B cell (primary cell): ENCODE data around the gene RAP1GAP. TPM values are rescaled to one million over a fixed set of nuclear protein-coding genes. Genes with fewer than 3 reads are reported as not detected.

Experiments used
- ATAC-seq: fragments of 200-7000 bp; cut with Tn5 transposase; one replicate; pipeline ENCODE4 v1.10.0; 2021; ENCODE audit warnings: low read depth, mild to moderate bottlenecking, moderate number of reproducible peaks, moderate library complexity
- CTCF ChIA-PET: fragments of 350-600 bp; sonication (Branson Sonifier 250); formaldehyde crosslinking; loops from one replicate; lab custom pipeline; 2021; ENCODE audit warnings: antibody characterized with exemption, inconsistent platforms; lab: Charles Lee
- POLR2A ChIA-PET: fragments of 350-600 bp; sonication (Branson Sonifier 250); formaldehyde crosslinking; loops from one replicate; lab custom pipeline; 2021; ENCODE audit warnings: antibody characterized with exemption; lab: Charles Lee
- DNase-seq: peaks from one replicate; pipeline ENCODE4 v3.0.0; 2013
- H2AFZ ChIP-seq: 2 replicates; pipeline ENCODE4 v1.6.1; 2012; ENCODE audit warnings: mild to moderate bottlenecking, low read depth, low read length; ENCODE audit not compliant: insufficient read depth, poor library complexity, severe bottlenecking
- H3K27ac ChIP-seq, 2 donors: 1 replicate in 1 of 2; 2 replicates in 1 of 2; pipeline ENCODE4 v1.5.1; 2012 to 2013; ENCODE audit warnings: low read length in 2 of 2, mild to moderate bottlenecking in 2 of 2, moderate library complexity in 1 of 2
- H3K27me3 ChIP-seq, 4 experiments: fragments of 200-600 bp in 1 of 4; sonication (generic) in 1 of 4; replicated peaks in 1 of 4; 1 replicate in 2 of 4; 2 replicates in 2 of 4; pipeline versions ENCODE4 v1.6.1 to v1.7.0; 2013 to 2016; ENCODE audit warnings: low read length in 3 of 4, mild to moderate bottlenecking in 2 of 4, mixed read lengths in 1 of 4, moderate library complexity in 1 of 4; ENCODE audit not compliant: insufficient read depth in 4 of 4, control insufficient read depth in 3 of 4; ENCODE audit errors: control extremely low read depth in 1 of 4
- H3K36me3 ChIP-seq, 2 experiments: replicated peaks in 1 of 2; 1 replicate in 1 of 2; 2 replicates in 1 of 2; pipeline versions ENCODE4 v1.6.1 to v1.7.1; 2013; ENCODE audit warnings: low read length in 1 of 2; ENCODE audit not compliant: insufficient read depth in 2 of 2, control insufficient read depth in 1 of 2; ENCODE audit errors: control extremely low read depth in 1 of 2, extremely low read depth in 1 of 2
- H3K4me1 ChIP-seq, 2 donors: fragments of 200-600 bp in 1 of 2; sonication (generic) in 1 of 2; 1 replicate in 1 of 2; 2 replicates in 1 of 2; pipeline versions ENCODE4 v1.5.1 to v1.6.1; 2013 to 2017; ENCODE audit warnings: low read length in 2 of 2; ENCODE audit not compliant: control insufficient read depth in 2 of 2, insufficient read depth in 2 of 2
- H3K4me2 ChIP-seq: replicated peaks from 2 replicates; pipeline ENCODE3; 2012; ENCODE audit warnings: mild to moderate bottlenecking, low read depth, low read length; ENCODE audit not compliant: poor library complexity, severe bottlenecking
- H3K4me3 ChIP-seq, 5 experiments: fragments of 200-600 bp in 1 of 5; sonication (generic) in 1 of 5; 1 replicate in 3 of 5; 2 replicates in 2 of 5; pipeline versions ENCODE4 v1.5.1 to v1.7.0; 2011 to 2016; ENCODE audit warnings: low read length in 4 of 5, mild to moderate bottlenecking in 4 of 5, low read depth in 2 of 5, control low read depth in 1 of 5, moderate library complexity in 1 of 5; ENCODE audit not compliant: insufficient read depth in 1 of 5; ENCODE audit errors: control extremely low read depth in 1 of 5, extremely low read depth in 1 of 5
- H3K79me2 ChIP-seq: fragments of 200-600 bp; sonication (generic); one replicate; pipeline ENCODE4 v1.6.0; 2016; ENCODE audit warnings: low read length; ENCODE audit not compliant: control insufficient read depth, insufficient read depth
- H3K9ac ChIP-seq: fragments of 200-600 bp; sonication (generic); 2 replicates; pipeline ENCODE4 v1.6.1; 2017; ENCODE audit warnings: mild to moderate bottlenecking, low read length, moderate library complexity
- H3K9me3 ChIP-seq, 3 donors: one replicate each; pipeline versions ENCODE4 v1.6.1 to v1.7.1; 2013; ENCODE audit warnings: low read length in 2 of 3; ENCODE audit not compliant: control insufficient read depth in 2 of 3, insufficient read depth in 1 of 3; ENCODE audit errors: control extremely low read depth in 1 of 3
- H4K20me1 ChIP-seq: 2 replicates; pipeline ENCODE4 v1.6.0; 2012; ENCODE audit warnings: mild to moderate bottlenecking, low read length; ENCODE audit not compliant: insufficient read depth, control insufficient read depth, poor library complexity, severe bottlenecking
- H3K27ac Mint-ChIP-seq: one replicate; pipeline ENCODE4 v1.8.0; 2021; ENCODE audit warnings: mixed read lengths
- H3K27me3 Mint-ChIP-seq: one replicate; pipeline ENCODE4 v1.8.0; 2021; ENCODE audit warnings: mixed read lengths
- H3K4me1 Mint-ChIP-seq: one replicate; pipeline ENCODE4 v1.8.0; 2021; ENCODE audit warnings: mixed read lengths
- H3K4me3 Mint-ChIP-seq: one replicate; pipeline ENCODE4 v1.8.0; 2021; ENCODE audit warnings: mixed read lengths
- H3K9me3 Mint-ChIP-seq: one replicate; pipeline ENCODE4 v1.8.0; 2022; ENCODE audit warnings: mixed read lengths; ENCODE audit not compliant: insufficient read depth
- EZH2 ChIP-seq: IDR thresholded peaks from 2 replicates; pipeline ENCODE4 v1.6.1; 2012; ENCODE audit warnings: borderline replicate concordance, low read depth, mild to moderate bottlenecking, moderate library complexity, low read length; ENCODE audit not compliant: insufficient read depth, poor library complexity, severe bottlenecking
- WGBS: methylation state at CpG from one replicate; pipeline ENCODE4 v1.1.5; 2013; ENCODE audit warnings: missing lambda C conversion rate; ENCODE audit not compliant: insufficient coverage; 5-methylcytosine and 5-hydroxymethylcytosine counted together
- intact Hi-C: fragments of 100-400 bp; cut with micrococcal nuclease; formaldehyde crosslinking; loops from one replicate; pipeline ENCODE4 v1.10.0; 2022
- polyA plus RNA-seq: library from polyadenylated mRNA; depleted of rRNA; stranded (reverse); fragments of >200 nt; gene quantifications from 2 replicates; pipeline ENCODE4 v1.2.3, GENCODE V29; 2012
- total RNA-seq, 2 donors: library from RNA; stranded (reverse); fragments of 120-200 nt in 1 of 2; gene quantifications; 1 replicate in 1 of 2; 2 replicates in 1 of 2; pipeline versions ENCODE4 v1.2.3 to v1.2.4, GENCODE V29; 2013 to 2022
- TF ChIP-seq, protein P1 (sequence below): fragments of 200-600 bp; IDR thresholded peaks from one replicate; pipeline ENCODE4 v1.8.0; 2022; ENCODE audit warnings: antibody characterized with exemption, mild to moderate bottlenecking

RAP1GAP gene
- total and polyA plus RNA-seq, 2 donors (not counting 1 experiment from before 2014, with no cell fraction given), result 0.07 to 0.09 TPM

DNA sequence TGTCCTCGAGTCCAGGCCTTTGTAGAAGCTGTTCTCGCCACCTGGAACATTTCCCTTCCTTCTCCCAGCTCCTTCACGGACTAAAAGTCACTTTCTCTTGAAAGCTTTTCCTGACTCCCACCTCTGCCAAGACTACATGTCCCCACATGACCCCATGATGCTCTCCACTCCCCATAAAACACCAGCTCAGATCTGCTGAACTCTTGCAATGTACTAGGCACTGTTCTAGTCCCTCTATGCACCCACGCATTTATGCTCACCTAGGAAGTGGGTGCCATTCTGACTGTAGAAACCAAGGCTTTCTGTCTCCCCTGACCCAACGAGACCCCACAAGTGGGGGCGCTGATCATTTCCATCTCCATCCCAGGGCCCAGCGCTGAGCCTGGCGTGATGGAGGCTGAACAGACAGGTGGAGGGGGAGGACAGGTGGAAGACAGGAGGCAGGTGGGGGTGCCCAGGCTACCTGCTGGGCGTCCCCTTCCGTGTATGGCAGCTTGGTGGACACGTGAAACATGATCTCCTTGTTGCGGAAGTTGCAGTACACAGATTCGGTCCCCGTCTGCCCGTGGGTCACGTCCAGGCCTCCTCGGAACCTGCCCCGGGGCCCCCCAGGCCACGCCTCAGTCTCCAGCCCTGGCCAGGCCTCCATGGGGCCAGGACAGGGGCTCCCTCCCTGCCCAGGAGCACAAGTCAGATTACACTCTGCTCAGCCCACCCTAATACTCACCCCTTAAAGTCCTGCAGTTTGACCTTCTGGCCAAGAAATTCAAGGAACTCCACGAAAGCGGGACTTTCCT is 58.0 kb downstream of the RAP1GAP start:
- Histone ChIP-seq H3K79me2 (no peaks in the 10 kb centered on the region), H3K27ac (no peak overlapping the region), H3K9ac (no peak overlapping the region), H3K36me3 (no peaks in the 10 kb centered on the region), H3K9me3 (no peaks in the 10 kb centered on the region), H4K20me1 (no peaks in the 10 kb centered on the region), H3K4me1 (peaks cover 5 to 8% of the 10 kb centered on the region in 2 donors), H2AFZ (no peak overlapping the region), H3K27me3 (peaks cover 0 to 3% (median 0%) of the 10 kb centered on the region in 4 experiments), H3K4me2 (no peak overlapping the region), H3K4me3 (no peak overlapping the region)
- no peak for DNase-seq
- intact Hi-C loops, result no loop called here
- Mint-ChIP-seq H3K9me3 (no peaks in the 10 kb centered on the region), H3K4me3 (no peak overlapping the region), H3K27ac (no peak overlapping the region), H3K27me3 (peaks cover 15% of the 10 kb centered on the region), H3K4me1 (peaks cover 19% of the 10 kb centered on the region)
- TF ChIP-seq, protein P1, sequence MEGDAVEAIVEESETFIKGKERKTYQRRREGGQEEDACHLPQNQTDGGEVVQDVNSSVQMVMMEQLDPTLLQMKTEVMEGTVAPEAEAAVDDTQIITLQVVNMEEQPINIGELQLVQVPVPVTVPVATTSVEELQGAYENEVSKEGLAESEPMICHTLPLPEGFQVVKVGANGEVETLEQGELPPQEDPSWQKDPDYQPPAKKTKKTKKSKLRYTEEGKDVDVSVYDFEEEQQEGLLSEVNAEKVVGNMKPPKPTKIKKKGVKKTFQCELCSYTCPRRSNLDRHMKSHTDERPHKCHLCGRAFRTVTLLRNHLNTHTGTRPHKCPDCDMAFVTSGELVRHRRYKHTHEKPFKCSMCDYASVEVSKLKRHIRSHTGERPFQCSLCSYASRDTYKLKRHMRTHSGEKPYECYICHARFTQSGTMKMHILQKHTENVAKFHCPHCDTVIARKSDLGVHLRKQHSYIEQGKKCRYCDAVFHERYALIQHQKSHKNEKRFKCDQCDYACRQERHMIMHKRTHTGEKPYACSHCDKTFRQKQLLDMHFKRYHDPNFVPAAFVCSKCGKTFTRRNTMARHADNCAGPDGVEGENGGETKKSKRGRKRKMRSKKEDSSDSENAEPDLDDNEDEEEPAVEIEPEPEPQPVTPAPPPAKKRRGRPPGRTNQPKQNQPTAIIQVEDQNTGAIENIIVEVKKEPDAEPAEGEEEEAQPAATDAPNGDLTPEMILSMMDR, result no peak
- no peak for TF ChIP-seq EZH2
- POLR2A ChIA-PET, result no interaction called here
- WGBS, result 88% methylated on average over 20 of the region's 21 CpGs
- CTCF ChIA-PET, result no interaction called here
- no peak for ATAC-seq

DNA sequence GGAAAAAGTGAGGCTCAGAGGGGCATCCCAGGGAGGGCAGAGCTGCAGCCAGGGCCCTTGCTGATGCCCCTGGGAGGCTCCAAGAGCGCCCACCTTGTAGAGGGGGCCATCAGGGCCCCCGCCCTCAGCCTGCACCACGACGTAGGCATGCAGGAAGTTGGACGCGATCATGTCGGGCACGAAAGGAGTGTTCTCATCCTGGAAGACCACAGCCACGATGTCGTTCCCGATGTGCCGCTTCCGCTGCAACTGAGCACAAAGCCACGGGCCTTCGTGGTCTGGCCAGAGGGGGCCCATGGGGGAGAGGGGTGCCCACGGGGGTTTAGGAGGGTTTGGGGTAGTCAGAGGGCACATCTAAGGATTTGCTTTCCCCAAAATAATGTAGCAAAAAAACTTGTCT is 59.1 kb downstream of the RAP1GAP start:
- H3K4me3 ChIP-seq, result no peak overlapping the region
- Mint-ChIP-seq H3K27ac (no peak overlapping the region), H3K4me1 (peaks cover 19% of the 10 kb centered on the region), H3K27me3 (peaks cover 11% of the 10 kb centered on the region), H3K4me3 (no peak overlapping the region), H3K9me3 (no peaks in the 10 kb centered on the region)
- no peak overlapping the region for H3K27ac ChIP-seq
- ChIA-PET POLR2A (no interaction called here), CTCF (no interaction called here)
- H3K4me1 ChIP-seq, result peaks cover 5 to 8% of the 10 kb centered on the region in 2 donors
- H3K27me3 ChIP-seq, result peaks cover 0 to 3% (median 0%) of the 10 kb centered on the region in 4 experiments
- H3K79me2 ChIP-seq, result no peaks in the 10 kb centered on the region
- no peak overlapping the region for H2AFZ ChIP-seq
- intact Hi-C loops, result no loop called here
- DNase-seq (no peak), ATAC-seq (no peak)
- 60% methylated on average over 15 of the region's 16 CpGs for WGBS
- H3K36me3 ChIP-seq, result no peaks in the 10 kb centered on the region
- H4K20me1 ChIP-seq, result no peaks in the 10 kb centered on the region
- TF ChIP-seq, protein P1, result no peak
- no peak for TF ChIP-seq EZH2
- no peak overlapping the region for H3K9ac ChIP-seq
- no peak overlapping the region for H3K4me2 ChIP-seq
- H3K9me3 ChIP-seq, result no peaks in the 10 kb centered on the region
